ENCODE data around the gene SLC6A13.

Gene SLC6A13

GRCh38 chr12:176321-177181, 86.1 kb downstream of the SLC6A13 start:
- DNase-seq, result no peak

GRCh38 chr12:175759-176158, 86.9 kb downstream of the SLC6A13 start:
- no peak for DNase-seq

- no peak for DNase-seq
Observed at GRCh38 chr12:175250-175649, 87.4 kb downstream of the SLC6A13 start.

- no peak for DNase-seq
Observed at GRCh38 chr12:174596-174995, 88.0 kb downstream of the SLC6A13 start.

GRCh38 chr12:174124-174523, 88.5 kb downstream of the SLC6A13 start:
- DNase-seq, result no peak

- DNase-seq, result no peak
Observed at GRCh38 chr12:172732-173161, 89.9 kb downstream of the SLC6A13 start.

- DNase-seq, result no peak
Observed at GRCh38 chr12:171743-172676, 90.6 kb downstream of the SLC6A13 start.

GRCh38 chr12:171276-171675, 91.4 kb downstream of the SLC6A13 start:
- DNase-seq, result no peak

All from activated naive CD4-positive, alpha-beta T cell (primary cell).